ENCODE data around the gene MRPL50.
A peak's percentile ranks its signal among the peaks of the same experiment; 100 is the strongest.
"Not testable (repeated sequence)": the region's sequence is repeated elsewhere in the genome, so short reads cannot be mapped to it uniquely, and the experiment has no call there.

MRPL50 gene

DNA sequence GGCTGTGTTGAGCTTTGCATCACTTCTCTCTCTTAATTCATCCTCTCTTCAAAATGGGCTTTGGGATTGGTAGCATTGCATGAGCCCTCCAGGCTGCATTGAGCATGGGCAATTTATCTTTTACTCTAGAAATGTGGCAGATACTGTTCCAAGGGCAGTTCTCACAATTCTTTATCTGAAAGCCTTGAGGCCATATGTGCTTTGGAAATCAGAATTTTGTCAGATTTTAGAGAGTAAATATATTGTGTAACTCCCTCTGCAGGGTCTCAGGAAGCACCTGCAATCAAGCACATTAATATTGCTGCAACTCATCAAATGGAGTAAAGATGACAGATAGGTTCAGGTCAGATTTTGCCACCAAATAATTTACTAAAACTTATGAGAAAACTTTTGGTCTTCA, 19.6 kb upstream of the MRPL50 start:
- no peak for DNase-seq (ENCODE audit: low read depth)

DNA sequence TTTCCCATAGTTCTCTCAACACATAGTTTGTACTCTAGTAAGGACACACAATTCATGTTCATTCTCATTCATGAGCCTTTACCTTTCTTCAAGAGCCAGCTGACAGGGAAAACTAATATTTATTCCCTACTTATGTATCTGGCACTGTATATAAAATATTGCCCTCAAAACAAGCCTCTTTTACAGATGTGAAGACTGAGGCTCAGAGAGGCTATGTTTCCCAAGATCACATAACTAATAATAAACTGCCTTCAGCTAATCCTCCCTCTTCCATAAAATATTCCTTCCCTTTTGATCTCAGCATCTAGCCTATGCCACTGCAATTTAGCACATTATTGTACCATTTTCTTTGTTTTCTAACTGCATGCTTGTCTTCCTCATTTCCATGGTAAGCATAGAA, 19.0 kb upstream of the MRPL50 start:
- DNase-seq (ENCODE audit: low read depth): no peak

DNA sequence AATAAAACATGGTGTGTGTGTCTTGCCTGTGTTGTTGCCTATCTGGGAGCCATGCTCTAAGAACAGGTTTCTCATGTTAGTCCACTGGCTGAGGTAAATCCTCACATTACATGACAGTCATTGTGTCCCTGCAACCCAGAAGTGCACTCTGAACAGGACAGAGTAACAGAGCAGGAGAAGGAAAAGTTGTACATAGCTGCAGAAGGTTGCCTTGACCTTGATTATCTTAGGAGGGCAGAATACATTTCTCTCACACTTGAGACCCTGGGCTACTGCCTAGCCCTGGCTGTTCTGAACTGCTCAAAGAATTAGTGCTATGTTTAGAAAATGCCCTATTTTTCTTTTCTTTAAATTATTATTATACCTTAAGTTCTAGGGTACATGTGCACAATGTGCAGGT, 17.2 kb upstream of the MRPL50 start:
- no peak for DNase-seq (ENCODE audit: low read depth)

DNA sequence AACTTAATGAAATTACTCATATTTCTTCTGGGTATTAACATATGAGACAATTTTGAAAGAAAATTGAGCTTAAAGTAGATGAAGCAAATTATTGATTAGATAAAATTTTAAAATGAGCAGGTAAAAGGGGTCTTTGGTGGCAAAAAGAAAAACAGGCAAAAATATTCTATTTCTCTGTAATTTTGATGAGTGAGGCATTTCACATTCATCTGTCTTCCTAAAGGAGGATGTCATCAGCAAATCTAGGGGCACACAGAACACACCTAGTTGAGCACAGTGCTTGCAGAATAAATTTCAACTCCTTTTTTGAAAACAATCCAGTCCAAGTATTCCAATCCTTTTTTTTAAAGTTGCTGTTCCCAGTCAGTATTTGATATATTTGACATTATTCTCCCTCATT, 16.4 kb upstream of the MRPL50 start:
- no peak for DNase-seq (ENCODE audit: low read depth)

DNA sequence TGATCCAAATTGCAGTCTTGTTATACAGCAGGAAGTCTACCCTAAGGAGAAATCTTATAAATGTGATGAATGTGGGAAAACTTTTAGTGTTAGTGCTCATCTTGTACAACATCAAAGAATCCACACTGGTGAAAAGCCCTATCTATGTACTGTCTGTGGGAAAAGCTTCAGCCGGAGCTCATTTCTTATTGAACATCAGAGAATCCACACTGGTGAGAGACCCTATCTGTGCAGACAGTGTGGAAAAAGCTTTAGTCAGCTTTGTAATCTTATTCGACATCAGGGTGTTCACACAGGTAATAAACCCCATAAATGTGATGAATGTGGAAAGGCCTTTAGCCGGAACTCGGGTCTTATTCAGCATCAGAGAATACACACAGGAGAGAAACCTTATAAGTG, 10.7 kb upstream of the MRPL50 start:
- DNase-seq (ENCODE audit: low read depth): peak; percentile 19

DNA sequence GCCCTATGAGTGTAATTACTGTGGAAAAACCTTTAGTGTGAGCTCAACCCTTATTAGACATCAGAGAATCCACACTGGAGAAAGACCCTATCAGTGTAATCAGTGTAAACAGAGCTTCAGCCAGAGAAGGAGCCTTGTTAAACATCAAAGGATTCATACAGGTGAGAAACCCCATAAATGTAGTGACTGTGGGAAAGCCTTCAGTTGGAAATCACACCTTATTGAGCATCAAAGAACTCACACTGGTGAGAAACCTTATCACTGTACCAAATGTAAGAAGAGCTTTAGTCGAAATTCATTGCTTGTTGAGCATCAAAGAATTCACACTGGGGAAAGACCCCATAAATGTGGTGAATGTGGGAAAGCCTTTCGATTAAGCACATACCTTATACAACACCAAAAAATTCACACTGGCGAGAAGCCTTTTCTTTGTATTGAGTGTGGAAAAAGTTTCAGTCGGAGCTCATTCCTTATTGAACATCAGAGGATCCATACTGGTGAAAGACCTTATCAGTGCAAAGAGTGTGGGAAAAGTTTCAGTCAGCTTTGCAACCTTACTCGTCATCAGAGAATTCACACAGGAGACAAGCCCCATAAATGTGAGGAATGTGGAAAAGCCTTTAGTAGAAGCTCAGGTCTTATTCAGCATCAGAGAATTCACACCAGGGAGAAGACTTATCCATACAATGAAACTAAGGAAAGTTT, 10.1 kb upstream of the MRPL50 start:
- no peak for DNase-seq (ENCODE audit: low read depth)

DNA sequence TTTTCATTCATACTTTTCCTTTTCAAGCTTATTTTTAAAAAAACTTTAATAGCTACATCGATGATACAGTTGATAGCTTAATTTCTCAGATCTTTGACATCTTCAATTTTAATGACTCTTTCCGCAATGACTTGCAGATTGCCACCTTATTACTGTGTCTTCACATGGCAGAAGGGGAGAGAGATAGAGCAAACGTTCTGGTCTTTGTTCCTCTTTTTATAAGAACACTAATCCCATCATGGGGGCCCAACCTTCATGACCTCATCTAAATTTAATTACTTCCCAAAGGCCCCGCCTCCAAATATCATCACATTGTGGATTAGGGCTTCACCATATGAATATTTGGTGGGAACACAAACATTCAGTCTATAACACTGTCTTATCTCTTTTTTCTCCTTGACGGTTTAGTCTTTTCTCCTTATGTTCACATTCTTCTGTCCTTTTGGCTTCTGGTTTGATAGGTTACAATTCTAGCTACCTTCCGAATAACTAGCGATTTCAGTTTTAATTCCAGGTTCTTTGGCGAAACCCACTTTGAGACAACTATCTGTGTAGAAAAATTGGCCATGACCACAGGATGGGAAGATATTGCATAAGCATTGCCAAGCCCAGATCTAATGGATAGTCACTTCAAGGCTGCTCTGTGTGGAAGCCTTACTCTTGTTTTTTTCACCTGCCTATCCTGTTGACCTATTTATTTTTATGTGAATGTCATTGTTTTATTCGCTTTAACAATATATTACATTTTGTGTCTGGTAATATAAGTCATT, 5.3 kb upstream of the MRPL50 start:
- no peak for DNase-seq (ENCODE audit: low read depth)

DNA sequence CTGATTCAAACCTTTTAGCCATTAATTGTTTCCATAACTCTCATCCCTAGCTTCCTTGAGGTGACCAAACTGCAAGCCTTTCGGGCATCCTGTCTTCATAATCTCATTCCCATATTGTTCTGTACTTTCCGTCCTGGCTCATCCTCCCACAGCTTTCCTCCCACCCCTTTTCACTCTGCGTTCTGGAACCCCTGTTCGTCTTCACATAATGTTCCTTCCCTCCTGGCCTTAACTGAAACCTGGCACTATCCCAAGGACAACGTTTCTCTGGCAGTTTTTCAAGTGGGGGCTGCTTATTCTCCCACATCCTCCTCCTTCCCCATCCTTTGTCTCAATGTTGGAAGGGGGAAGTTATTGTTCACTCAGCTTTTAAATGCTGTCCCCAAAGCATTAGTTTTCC, 1.7 kb upstream of the MRPL50 start:
- DNase-seq (ENCODE audit: low read depth): no peak

DNA sequence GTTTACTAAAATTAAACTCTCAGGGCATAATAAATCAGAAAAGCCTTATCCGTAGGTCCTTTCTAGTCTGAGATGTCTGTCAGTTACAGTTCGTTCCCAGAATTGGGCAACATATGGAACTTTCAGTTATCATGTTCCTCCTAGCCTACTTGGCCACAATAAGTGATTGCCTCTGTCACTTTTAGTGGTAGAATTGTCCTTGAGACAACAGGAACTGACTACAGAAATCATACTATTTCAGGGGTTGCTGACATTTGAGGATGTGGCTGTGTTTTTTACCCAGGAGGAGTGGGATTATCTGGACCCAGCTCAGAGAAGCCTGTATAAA, 1.2 kb upstream of the MRPL50 start:
- peak; percentile 12 for DNase-seq (ENCODE audit: low read depth)

DNA sequence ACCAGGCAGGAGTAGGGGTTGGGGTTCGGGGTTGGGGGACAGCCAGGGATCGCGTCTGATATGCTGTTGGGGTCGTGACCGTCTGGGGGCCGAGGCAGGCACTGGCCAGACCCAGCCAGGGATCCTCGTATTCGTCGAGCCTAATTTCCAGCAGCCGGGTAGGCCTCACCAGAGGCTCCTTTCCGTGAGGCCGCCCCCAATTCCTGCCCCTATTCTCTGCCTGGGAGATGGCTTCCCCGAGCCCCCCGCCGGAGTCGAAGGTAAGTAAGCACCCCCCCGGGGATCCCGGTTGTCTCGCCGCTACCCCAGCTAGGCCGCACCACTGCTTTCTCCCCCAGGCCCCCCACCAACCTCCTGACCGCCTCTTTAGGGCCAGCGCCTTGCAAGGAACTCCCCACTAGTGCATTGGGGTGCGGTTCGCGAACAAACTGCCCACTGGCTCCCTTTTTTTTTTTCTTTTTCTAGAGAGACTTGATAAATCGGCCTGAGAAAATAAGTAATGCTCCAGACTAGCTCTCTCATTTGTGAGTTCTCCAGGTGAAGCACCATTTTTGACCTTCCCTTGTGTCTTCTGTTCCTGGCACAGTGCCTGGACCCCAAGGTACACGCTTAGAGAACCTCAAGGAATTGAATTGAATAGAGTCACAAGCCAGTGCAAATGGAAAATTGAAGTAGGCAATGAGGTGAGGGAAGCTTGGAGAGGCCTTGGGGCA, 668 bp upstream of the MRPL50 start:
- no peak for DNase-seq (ENCODE audit: low read depth)

DNA sequence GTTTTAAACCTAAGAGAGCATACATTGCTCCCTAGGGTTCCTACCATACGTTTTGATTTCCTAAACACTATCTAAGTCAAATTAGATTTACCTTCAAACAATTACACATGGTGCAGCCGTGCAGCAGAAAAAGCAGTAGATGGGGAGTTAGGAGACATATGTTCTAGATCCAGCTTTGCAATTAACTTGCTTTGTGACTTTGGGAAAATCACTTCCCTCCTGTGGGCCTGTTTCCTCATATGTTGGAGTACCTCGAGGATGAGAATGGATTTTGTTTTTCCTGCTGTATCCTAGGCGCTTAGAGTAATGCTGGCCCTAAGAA, 711 bp downstream of the MRPL50 start:
- DNase-seq (ENCODE audit: low read depth): peak; percentile 25

DNA sequence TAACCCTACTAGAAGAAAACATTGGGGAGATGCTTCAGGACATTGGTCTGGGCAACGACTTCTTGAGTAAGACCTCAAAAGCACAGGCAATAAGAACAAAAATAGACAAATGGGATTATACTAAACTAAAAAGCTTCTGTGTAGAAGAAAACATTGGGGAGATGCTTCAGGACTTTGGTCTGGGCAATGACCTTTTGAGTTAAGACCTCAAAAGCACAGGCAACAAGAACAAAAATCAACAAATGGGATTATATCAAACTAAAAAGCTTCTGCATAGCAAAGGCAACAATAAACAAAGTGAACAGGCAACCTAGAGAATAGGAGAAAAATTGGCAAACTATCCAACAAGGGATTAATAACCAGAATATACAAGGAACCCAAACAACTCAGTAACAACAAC, 3.7 kb downstream of the MRPL50 start:
- DNase-seq (ENCODE audit: low read depth): no peak

DNA sequence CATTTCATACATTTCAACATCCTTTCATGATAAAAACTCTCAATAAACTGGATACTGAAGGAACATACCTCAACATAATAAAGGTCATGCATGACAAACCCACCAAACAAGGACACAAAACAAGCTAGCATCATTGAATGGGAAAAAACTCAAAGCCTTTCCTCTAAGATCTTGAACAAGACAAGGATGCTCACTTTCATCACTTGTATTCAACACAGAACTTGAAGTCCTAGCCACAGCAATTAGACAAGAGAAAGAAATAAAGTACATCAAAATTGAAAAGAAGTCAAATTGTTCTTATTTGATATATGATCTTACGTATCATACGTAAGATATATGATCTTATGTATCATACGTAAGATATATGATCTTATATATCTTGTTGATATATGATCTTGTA, 5.3 kb downstream of the MRPL50 start:
- DNase-seq (ENCODE audit: low read depth): no peak

DNA sequence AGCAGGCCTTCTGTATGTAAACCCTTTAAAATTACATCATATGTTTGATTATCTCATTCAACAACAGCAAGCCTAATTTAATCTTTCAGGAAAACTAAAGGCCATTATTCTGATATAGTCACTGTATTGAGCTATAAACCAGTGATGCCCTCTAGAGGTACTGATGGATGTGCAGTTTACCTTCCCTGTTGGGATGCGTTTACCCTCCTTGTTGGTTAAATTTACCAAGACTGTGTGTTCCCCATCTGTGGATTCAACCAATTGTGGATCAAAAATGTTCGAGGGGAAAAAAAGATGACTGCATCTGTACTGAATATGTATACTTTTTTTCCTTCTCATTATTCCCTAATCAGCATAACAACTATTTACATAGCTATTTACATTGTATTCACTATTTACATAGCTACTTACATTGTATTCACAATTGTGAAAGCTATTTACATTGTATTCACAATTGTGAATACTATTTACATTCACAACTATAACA, 9.9 kb downstream of the MRPL50 start:
- DNase-seq (ENCODE audit: low read depth): peak; percentile 34

DNA sequence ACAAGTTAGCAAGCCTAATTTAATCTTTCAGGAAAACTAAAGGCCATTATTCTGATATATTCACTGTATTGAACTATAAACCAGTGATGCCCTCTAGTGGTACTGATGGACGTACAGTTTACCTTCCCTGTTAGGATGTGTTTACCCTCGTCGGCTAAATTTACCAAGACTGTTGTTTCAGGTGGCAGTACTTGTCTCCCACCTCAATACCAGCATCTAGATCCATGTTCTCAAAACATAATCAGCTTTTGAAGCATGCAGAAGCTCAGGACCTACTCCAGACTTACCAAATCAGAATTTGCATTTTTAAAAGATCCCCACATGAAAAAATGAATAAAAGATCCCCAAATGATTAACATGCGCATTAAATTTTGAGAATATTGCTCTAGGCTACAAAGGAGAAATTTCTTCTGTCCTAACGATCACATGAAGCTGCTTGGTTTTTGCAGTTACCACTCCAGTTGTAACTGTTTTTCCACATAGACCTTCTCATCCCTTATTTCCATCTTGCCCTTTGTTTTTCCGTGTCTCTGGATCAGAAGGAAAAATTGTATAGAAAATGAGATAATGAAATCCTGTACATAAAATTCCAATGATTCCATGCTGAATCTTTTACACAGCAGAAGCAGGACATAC, 10.4 kb downstream of the MRPL50 start:
- DNase-seq (ENCODE audit: low read depth): peak; percentile 73

DNA sequence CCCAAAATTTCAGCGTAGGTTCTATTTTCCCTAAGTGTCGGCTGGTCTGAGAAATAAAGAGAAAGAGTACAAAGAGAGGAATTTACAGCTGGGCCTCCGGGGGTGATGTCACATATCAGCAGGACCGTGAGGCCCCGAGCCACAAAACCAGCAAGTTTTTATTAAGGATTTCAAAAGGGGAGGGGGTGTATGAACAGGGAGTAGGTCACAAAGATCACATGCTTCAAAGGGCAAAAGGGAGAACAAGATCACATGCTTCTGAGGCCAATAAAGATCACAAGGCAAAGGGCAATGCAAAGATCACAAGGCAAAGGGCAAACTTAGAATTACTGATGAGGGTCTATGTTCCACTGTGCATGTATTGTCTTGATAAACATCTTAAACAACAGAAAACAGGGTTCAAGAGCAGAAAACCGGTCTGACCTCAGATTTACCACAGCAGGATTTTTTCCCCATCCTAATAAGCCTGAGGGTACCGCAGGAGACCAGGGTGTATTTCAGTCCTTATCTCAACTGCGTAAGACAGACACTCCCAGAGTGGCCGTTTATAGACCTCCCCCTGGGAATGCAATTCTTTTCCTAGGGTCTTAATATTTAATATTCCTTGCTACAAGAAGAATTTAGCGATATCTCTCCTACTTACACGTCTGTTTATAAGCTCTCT, 13.4 kb downstream of the MRPL50 start, which contains the start of gene BAAT:
BAAT (minus strand) TSS at position 134 of the 664 bp plus-strand sequence. CDS start 13,602 bp downstream, outside the sequence.
- DNase-seq (ENCODE audit: low read depth): not testable (repeated sequence)

DNA sequence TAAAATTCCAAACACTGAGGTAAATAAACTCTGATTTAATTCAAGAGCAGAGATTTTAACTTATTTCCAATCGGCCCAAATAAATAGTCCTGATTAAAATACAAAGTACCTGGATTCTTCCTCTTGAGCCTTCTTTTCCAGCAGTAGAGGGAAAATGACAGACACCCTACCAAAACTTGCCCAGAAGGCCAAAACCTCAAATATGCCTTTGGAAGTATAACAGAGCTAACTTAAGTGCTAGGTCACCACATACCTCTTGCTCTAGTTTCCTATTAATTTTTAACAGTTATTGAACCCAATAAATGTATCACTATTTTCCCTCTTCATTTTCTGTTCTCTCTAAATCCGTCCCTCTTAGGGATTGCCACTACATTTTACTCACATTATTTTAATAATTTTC, 15.1 kb downstream of the MRPL50 start:
- DNase-seq (ENCODE audit: low read depth): no peak

DNA sequence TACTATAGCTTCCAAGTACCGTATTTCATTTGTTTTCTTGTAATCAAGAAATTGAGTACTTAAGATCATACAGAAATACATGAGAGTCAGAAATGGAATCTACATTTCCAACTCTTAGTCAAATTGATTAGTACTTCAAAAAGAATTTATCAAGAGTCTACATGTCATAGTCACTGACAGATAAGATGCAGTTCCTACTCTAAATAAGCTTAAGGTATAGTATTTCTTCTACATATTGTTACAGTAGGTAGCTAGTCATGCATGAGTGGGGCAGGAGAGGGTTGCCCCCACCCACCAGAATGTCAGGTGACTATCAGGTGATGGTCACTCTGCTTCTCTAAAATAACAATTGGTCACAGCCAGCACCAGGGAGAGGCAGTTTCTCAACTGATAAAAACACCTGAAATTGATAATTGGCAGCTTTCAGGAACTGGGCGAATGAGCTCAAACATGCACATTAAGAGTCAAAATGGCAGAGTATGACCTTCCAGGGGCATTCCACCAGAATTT, 16.5 kb downstream of the MRPL50 start:
- DNase-seq (ENCODE audit: low read depth): no peak

DNA sequence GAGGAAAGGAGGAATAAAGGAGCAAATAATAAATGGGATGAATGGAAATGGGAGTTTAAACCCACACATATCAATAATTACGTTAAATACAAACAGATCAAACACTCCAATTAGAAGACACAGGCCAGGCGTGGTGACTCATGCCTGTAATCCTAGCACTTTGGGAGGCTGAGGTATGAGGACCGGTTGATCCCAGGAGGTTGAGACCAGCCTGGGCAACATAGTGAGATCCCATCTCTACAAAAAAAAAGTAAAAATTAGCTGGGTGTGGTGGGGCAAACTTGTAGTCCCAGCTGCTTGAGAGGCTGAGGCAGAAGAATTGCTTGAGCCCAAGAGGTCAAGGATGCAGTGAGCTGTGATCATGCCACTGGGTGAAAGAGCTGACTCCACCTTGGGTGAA, 17.3 kb downstream of the MRPL50 start:
- no peak for DNase-seq (ENCODE audit: low read depth)

DNA sequence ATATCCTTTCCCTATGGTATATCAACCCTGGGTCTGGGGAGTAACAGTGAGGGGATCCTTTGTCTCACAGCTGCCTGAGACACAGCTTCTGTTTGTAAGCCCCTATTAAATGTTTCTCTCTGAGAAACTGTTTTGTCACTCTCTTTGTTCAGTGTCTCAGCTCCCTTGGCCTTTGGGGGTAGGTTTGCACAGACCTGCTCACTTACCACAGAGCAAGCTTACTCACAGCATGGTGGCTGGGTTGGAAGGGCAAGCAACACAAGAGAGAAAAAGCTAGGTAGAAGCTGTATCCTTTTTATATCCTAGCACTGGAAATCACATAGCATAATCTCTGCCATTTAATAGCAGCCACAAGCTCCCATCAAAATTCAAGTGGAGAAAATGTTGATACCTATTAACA, 18.1 kb downstream of the MRPL50 start:
- no peak for DNase-seq (ENCODE audit: low read depth)

DNA sequence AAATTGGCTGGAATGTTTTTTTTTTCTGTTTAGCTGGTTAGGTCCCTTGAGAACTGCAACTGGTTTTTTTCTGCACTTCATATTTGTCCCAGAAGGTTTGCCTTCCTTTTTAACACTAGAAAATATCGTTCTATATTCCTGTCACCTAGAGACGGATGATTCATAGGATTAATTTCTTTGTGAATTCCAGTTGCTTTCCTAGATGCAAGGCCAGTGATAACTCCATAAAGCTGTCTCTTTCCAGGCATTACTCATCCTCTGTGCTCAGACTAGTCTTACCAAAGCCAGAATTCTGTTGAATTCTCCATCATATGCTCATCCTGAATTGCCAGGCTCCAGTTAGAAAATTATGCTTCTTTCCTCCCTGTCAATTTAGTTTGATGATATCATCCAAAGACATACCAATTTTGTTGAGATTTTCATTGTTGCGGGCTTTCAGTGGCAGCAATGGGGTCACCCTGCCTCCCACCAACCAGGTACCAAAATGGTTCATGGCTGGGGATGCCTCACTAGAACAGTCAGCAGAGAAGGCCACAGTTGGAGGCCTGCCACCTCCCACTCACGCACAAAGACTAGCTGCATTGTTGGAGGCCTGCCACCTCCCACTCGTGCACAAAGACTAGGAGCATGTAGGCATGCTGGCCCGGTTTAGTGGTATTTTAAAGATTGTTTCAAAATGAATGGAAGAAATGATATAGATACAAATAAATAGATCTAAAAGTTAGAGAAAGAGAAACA, 22.1 kb downstream of the MRPL50 start:
- peak; percentile 81 for DNase-seq (ENCODE audit: low read depth)

Measured in ELR (cell line).